ENCODE data around the gene RGS7. TPM values are rescaled to one million over a fixed set of nuclear protein-coding genes. Genes with fewer than 3 reads are reported as not detected.

Gene RGS7
- polyA plus RNA-seq, 1 donor (not counting 4 experiments of a cell fraction or from before 2014, with no cell fraction given): not detected

GRCh38 chr1:241310451-241310850, 46.6 kb downstream of the RGS7 start:
- no peaks in the 10 kb centered on the region for H3K27me3 ChIP-seq (ENCODE audit: control insufficient read depth, extremely low read depth, insufficient read depth, low read length)
- H3K27ac ChIP-seq (ENCODE audit: control insufficient read depth, insufficient read depth, low read length): no peak overlapping the region
- FAIRE-seq: no peak
- no peaks in the 10 kb centered on the region for H4K20me1 ChIP-seq (ENCODE audit: control insufficient read depth, extremely low read depth, insufficient read depth, low read length)
- no peak overlapping the region for H3K4me3 ChIP-seq (ENCODE audit: control insufficient read depth in 2 of 3, extremely low read depth in 1 of 3, insufficient read depth in 2 of 3, low read depth in 1 of 3, low read length in 3 of 3)
- dilution Hi-C loops (cut with MboI; ENCODE audit: extremely low pct_ligation_motif_present, low sequenced_read_pairs): no loop called here
- no peak for DNase-seq (ENCODE audit: low read depth, low spot score)
- peaks cover 7% of the 10 kb centered on the region for H3K9me3 ChIP-seq (ENCODE audit: control insufficient read depth, low read depth, low read length)
- no peak for TF ChIP-seq CTCF (optimal IDR thresholded peaks at IDR 0.05 in 1 of 3, IDR thresholded peaks at IDR 0.05 in 1 of 3, conservative IDR thresholded peaks at IDR 0.05 in 1 of 3; ENCODE audit: extremely low read depth in 1 of 3, insufficient read depth in 2 of 3, low read length in 3 of 3)
- TF ChIP-seq EZH2 (IDR thresholded peaks at IDR 0.05; ENCODE audit: low read length): no peak
- no peak overlapping the region for H3K4me2 ChIP-seq (ENCODE audit: control insufficient read depth, extremely low read depth, insufficient read depth, low read depth, low read length)
- H2AFZ ChIP-seq (ENCODE audit: control insufficient read depth, low read length): no peak overlapping the region
- H3K79me2 ChIP-seq (ENCODE audit: control insufficient read depth, insufficient read depth, low read length): no peaks in the 10 kb centered on the region
- no peaks in the 10 kb centered on the region for H3K4me1 ChIP-seq (ENCODE audit: control insufficient read depth, extremely low read depth, insufficient read depth, low read length)
- H3K9me1 ChIP-seq (ENCODE audit: control insufficient read depth, extremely low read depth, insufficient read depth, low read length): no peaks in the 10 kb centered on the region
- no peak overlapping the region for H3K9ac ChIP-seq (ENCODE audit: control insufficient read depth, extremely low read depth, insufficient read depth, low read length)
- H3K36me3 ChIP-seq (ENCODE audit: control insufficient read depth in 2 of 2, extremely low read depth in 1 of 2, insufficient read depth in 2 of 2, low read length in 2 of 2): no peaks in the 10 kb centered on the region

GRCh38 chr1:241309651-241310050, 47.4 kb downstream of the RGS7 start:
- Histone ChIP-seq H3K4me1 (ENCODE audit: control insufficient read depth, extremely low read depth, insufficient read depth, low read length) (no peaks in the 10 kb centered on the region), H3K9ac (ENCODE audit: control insufficient read depth, extremely low read depth, insufficient read depth, low read length) (no peak overlapping the region), H3K79me2 (ENCODE audit: control insufficient read depth, insufficient read depth, low read length) (no peaks in the 10 kb centered on the region), H2AFZ (ENCODE audit: control insufficient read depth, low read length) (no peak overlapping the region), H3K36me3 (ENCODE audit: control insufficient read depth in 2 of 2, extremely low read depth in 1 of 2, insufficient read depth in 2 of 2, low read length in 2 of 2) (no peaks in the 10 kb centered on the region), H3K4me2 (ENCODE audit: control insufficient read depth, extremely low read depth, insufficient read depth, low read depth, low read length) (no peak overlapping the region), H3K4me3 (ENCODE audit: control insufficient read depth in 2 of 3, extremely low read depth in 1 of 3, insufficient read depth in 2 of 3, low read depth in 1 of 3, low read length in 3 of 3) (no peak overlapping the region), H3K27ac (ENCODE audit: control insufficient read depth, insufficient read depth, low read length) (no peak overlapping the region), H3K27me3 (ENCODE audit: control insufficient read depth, extremely low read depth, insufficient read depth, low read length) (no peaks in the 10 kb centered on the region), H3K9me3 (ENCODE audit: control insufficient read depth, low read depth, low read length) (peaks cover 7% of the 10 kb centered on the region), H4K20me1 (ENCODE audit: control insufficient read depth, extremely low read depth, insufficient read depth, low read length) (no peaks in the 10 kb centered on the region), H3K9me1 (ENCODE audit: control insufficient read depth, extremely low read depth, insufficient read depth, low read length) (no peaks in the 10 kb centered on the region)
- dilution Hi-C loops (cut with MboI; ENCODE audit: extremely low pct_ligation_motif_present, low sequenced_read_pairs): no loop called here
- no peak for TF ChIP-seq EZH2 (IDR thresholded peaks at IDR 0.05; ENCODE audit: low read length)
- no peak for TF ChIP-seq CTCF (optimal IDR thresholded peaks at IDR 0.05 in 1 of 3, IDR thresholded peaks at IDR 0.05 in 1 of 3, conservative IDR thresholded peaks at IDR 0.05 in 1 of 3; ENCODE audit: extremely low read depth in 1 of 3, insufficient read depth in 2 of 3, low read length in 3 of 3)
- FAIRE-seq (no peak), DNase-seq (ENCODE audit: low read depth, low spot score) (no peak)

Data from keratinocyte (primary cell).